Measurements from ENCODE around the gene CLGN.
A peak's percentile ranks its signal among the peaks of the same experiment; 100 is the strongest.
"Not testable (repeated sequence)": the region's sequence is repeated elsewhere in the genome, so short reads cannot be mapped to it uniquely, and the experiment has no call there.

CLGN gene, protein sequence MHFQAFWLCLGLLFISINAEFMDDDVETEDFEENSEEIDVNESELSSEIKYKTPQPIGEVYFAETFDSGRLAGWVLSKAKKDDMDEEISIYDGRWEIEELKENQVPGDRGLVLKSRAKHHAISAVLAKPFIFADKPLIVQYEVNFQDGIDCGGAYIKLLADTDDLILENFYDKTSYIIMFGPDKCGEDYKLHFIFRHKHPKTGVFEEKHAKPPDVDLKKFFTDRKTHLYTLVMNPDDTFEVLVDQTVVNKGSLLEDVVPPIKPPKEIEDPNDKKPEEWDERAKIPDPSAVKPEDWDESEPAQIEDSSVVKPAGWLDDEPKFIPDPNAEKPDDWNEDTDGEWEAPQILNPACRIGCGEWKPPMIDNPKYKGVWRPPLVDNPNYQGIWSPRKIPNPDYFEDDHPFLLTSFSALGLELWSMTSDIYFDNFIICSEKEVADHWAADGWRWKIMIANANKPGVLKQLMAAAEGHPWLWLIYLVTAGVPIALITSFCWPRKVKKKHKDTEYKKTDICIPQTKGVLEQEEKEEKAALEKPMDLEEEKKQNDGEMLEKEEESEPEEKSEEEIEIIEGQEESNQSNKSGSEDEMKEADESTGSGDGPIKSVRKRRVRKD

DNA sequence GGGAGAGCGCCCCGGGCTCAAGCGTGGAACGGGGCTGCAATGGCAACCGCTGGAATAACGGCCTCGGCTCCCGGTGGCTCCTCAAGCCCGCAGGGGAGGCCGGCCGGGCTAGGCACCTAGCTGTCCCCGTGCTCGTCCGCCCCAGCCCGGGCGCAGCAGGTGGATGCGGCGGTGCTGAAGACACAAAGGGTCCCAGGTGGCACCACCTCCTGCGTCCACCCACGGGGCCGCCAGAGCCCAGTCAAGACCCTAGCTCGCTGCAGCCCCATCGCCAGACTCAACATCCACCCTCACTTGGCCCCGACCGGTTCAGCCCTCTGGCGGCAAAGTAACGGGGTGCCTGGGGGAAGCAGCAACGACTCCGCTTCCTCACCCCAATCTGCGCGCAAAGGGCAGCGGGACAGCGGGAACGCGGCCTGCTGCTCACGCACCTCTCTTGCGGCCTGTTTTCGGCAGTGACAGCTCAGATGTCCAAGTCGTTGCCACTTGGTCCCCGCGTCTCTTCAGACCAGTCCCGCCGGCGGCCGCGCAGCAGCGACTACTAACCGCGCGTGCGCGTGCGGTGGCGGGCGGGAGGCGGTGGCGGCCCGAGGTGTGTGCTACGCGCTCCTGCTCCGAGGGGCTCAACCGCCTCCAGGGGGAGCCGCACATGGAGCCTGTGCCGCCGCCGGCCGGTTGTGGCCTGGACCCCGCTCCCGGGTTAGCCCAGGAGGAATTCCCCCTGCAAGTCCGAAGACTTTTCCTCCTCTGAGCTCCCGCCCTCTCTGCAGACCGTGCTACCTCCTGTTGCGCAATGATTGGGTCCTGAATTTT lies at the start of gene CLGN:
Gene CLGN, minus strand, starts transcription at position 543 of the 813 bp plus-strand sequence. CDS start 14,570 bp downstream, outside the sequence.
- peak within 1 kb of the TSS; percentile 40 for H3K4me3 ChIP-seq (ENCODE audit: low read depth, low read length)

DNA sequence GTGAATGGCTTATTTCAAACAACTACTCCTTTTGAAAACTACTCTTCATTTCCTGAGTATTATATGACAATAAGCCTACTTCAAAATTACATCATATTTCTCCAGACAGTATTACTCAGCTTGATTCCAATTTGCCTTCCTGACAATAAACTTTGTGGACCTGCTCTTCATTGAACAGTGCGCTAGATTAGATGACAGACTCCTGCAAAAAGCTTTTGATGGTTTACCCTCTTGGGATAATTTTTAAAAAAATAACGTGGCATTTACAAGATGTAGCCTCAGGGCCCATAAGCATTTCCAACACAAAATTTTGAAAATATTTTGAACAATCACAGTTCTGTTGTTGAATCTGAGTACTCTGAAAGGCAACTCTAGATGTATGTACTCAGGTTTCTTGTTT lies 44.7 kb upstream of the CLGN start:
- no peak overlapping the region for H3K4me3 ChIP-seq (ENCODE audit: low read depth, low read length)

DNA sequence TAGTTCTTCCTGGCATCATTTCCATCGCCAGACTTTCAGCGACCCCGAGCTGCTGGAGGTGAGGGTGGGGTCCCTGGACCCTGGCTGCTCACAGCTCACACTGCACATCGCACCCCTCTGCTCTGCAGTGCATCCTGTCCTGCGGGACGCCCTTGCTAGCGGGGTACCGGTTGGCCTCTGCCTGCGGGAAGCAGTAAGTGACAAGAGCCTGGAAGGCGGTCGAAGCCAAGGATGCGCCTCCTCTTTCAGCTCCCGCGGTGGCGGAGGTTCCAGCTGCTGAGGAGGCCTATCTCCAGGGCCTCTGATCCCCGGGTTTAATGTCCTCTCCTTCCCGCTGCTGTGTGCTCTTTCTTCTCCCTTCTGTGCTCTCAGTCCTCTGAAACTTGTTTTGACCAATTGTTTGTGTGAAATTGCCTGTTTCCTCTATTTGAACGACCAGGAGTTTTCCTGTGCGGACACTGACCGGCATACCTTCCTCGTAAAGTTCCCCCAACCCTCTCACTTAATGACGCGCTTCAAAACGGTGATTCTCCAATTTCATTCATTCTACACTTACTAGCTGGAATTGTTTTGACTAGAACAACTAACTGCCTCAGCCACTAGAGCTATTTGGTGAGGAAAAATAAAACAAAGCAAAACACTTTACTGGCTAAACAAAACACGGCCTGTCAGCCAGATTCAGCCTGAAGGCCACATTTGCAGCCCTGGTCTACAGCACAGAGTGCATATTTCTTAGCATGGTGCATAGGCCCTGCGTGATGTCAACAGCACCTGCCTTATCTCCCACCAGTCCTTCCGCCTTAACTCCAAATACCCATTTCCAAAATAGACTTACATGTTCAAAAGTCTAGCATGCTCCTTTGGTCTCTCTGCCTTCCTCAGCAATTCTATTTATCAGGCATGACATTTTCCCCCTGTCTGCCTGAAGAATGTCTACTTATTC lies 42.6 kb upstream of the CLGN start:
- no peak overlapping the region for H3K4me3 ChIP-seq (ENCODE audit: low read depth, low read length)

DNA sequence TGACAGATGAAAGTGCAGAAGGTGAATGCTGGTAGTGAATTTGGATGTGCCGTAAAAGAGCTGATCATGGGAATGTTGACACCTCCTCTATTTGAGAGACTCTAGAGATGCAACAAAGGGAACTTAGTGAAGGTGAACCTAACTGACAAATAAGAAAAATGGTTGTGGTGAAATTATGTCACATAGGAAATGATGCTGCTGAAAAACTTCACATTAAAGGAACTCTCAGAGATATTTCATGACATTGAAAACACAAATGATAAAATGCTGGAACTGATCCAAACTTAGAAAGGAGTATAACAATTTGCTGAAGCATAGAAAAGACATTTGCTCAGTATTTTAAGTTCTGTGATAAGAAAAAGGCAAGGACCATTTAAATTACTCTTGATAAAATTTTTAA lies 38.7 kb upstream of the CLGN start:
- H3K4me3 ChIP-seq (ENCODE audit: low read depth, low read length) = no peak overlapping the region

DNA sequence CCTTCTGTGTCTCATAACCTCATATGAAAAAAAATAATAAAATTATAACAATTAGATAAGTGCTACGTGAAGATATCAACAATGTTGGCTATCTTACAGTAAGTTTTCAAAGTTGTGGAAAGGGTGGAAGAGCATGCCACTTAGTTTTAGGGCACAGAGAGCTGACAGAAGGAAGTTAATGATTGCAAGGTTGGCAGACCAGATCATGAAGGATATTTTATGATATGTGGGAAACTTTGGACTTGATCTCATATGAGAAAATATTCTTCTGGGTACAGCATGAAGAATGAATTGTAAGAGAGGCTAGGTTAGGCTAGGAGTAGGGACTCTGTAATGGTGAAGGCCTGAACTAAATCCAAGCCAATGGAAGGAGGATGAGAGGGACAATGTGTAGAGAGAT lies 36.2 kb upstream of the CLGN start:
- H3K4me3 ChIP-seq (ENCODE audit: low read depth, low read length) = no peak overlapping the region

DNA sequence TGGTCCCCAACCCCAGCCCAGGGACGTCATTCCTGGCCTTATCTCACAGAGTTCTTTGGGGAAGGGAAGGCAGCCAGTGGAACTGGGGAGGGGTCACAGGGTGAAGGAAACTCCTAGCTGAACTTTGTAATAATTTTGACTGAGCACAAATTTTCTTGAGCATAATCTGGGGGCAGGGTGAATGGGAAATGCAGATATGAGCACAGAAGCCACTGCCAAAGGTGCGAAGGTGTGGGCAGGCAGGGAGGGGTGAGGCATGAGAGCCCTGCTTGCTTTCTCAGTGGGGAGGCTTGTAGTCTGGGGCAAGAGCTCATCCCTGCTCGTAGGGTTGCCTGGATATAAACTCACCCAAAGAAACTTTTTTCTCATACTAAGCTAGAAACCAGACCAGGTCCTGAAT lies 35.7 kb upstream of the CLGN start:
- no peak overlapping the region for H3K4me3 ChIP-seq (ENCODE audit: low read depth, low read length)

GRCh38 chr4:140450352-140450751 lies 22.9 kb upstream of the CLGN start:
- no peak overlapping the region for H3K4me3 ChIP-seq (ENCODE audit: low read depth, low read length)

DNA sequence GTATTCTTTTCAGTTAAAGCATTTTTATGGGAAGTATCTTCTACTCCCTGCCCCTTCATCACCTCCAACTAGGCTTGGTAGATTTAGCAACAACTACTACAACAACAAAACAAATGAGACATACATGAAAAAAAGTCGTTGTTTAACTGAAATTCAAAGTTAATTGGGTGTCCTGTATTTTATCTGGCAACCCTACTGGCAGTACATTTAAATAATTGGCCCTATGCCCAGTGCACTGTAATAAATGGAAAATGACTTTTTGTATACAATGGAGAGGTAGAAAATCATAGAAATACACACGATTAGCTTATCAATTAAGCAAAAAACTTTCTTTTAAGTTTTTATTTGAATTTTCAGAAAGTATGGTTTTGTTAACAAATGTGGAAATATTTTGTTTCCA lies 21.4 kb upstream of the CLGN start:
- H3K4me3 ChIP-seq (ENCODE audit: low read depth, low read length) = no peak overlapping the region

- no peak overlapping the region for H3K4me3 ChIP-seq (ENCODE audit: low read depth, low read length)
Measured at GRCh38 chr4:140448162-140448561, 20.7 kb upstream of the CLGN start.

- not testable (repeated sequence) for H3K4me3 ChIP-seq (ENCODE audit: low read depth, low read length)
Measured at GRCh38 chr4:140444347-140444746, 16.9 kb upstream of the CLGN start.

GRCh38 chr4:140439644-140440142 lies 12.2 kb upstream of the CLGN start:
- H3K4me3 ChIP-seq (ENCODE audit: low read depth, low read length) = no peak overlapping the region

DNA sequence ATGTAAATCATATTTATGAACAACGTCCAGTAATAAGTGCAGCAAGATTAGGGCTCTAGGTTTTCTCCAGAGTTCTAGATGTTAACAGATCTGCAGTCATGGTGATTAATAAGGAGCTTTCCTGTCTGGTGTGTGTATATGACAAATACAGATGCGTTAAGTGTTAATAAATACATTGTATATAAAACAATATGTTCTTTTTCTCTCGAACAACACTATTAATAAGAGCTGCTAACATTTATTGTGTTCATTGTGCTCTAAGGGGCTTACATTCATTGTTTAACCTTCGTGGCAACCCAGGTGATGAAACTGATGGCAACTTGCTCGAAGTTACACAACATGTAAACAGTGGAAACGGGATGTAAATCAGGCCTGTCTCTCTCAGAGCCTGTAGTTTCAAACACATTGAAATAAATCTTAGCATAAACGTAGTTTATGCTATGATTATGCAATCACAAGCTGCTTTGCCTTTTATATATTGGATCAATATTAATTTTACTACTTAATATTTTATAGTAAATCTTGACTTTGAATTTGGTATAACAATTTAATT lies 547 bp upstream of the CLGN start:
- H3K4me3 ChIP-seq (ENCODE audit: low read depth, low read length) = peak overlapping the region; percentile 25

DNA sequence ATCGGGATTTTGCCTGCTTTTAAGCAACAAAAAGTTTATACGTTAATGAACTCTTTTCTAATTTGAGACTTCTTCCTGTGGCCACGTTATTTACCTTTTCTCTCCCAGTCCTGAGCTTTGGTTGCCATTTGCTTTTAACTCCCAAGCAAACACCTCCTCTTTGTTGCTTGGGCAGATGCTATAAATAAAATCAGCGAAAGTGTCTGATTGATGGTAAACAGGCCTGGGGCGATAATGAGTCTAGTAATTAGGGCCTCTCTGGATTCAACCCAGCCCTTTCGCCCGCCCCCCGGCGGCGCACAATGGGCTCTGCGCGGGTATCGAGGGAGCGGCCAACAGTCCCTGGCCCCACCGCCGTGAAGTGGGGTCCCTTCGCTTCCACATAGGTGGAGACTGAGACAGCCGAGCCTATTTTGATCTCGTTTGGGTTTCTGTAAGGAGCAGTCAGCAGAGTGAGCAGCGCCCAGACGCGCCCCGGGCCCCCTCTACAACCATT lies 790 bp downstream of the CLGN start:
- H3K4me3 ChIP-seq (ENCODE audit: low read depth, low read length) = peak overlapping the region; percentile 40

GRCh38 chr4:140423106-140423505 lies 4.3 kb downstream of the CLGN start:
- no peak overlapping the region for H3K4me3 ChIP-seq (ENCODE audit: low read depth, low read length)

GRCh38 chr4:140413130-140413969 lies 14.1 kb downstream of the CLGN start:
- not testable (repeated sequence) for H3K4me3 ChIP-seq (ENCODE audit: low read depth, low read length)

GRCh38 chr4:140408974-140409373 lies 18.5 kb downstream of the CLGN start:
- no peak overlapping the region for H3K4me3 ChIP-seq (ENCODE audit: low read depth, low read length)

GRCh38 chr4:140406292-140406691 lies 21.2 kb downstream of the CLGN start:
- H3K4me3 ChIP-seq (ENCODE audit: low read depth, low read length) = no peak overlapping the region

DNA sequence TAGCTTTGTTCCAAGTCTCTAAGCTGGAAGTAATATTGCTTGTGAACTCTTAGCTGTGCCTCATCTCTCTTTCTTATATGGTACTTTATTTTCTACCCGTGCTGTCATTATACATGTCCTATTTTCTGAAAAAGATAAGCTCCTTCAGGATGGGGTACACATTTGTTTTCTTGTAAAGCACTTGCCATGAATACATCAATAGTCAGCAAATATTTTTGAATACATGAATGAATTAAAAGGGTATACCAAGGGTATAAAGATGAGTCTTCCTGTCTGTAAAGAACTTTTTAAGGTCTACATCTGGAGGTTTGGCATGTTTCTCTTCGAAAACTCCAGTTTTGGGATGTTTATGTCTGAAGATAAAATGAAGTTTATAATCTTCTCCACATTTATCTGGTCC lies 27.3 kb downstream of the CLGN start:
- no peak overlapping the region for H3K4me3 ChIP-seq (ENCODE audit: low read depth, low read length)

DNA sequence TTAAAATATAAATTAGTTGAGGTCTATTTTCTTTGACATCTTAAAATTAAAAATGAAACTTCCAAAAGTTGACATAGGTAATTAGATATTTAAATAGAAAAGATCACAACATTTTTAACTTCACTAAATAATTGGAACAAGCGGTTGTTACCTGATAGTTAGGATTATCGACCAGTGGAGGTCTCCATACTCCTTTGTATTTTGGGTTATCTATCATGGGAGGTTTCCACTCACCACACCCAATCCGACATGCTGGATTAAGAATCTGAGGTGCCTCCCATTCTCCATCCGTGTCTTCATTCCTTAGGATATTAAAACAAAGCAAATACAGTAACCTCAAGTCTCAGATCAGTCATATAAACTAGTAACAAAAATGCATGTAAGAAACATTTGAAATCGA lies 31.8 kb downstream of the CLGN start:
- H3K4me3 ChIP-seq (ENCODE audit: low read depth, low read length) = no peak overlapping the region
